A673 (cell line): ENCODE measurements around the gene KMT2C. TPM values are rescaled to one million over a fixed set of nuclear protein-coding genes. Genes with fewer than 3 reads are reported as not detected.
A peak's percentile ranks its signal among the peaks of the same experiment; 100 is the strongest.
"Not testable (repeated sequence)": the region's sequence is repeated elsewhere in the genome, so short reads cannot be mapped to it uniquely, and the experiment has no call there.

ENCODE experiments used
- BruUV-seq: library from RNA; stranded (reverse); fragments of 400-500 nt; replicated peaks from 2 replicates; lab custom pipeline; 2021; lab: Mats Ljungman, UMichigan
- CTCF ChIA-PET: fragments of 300-600 bp; sonication (Branson Sonifier 250); formaldehyde crosslinking; loops from one replicate; lab custom pipeline; 2022; ENCODE audit warnings: antibody characterized with exemption; lab: Charles Lee
- POLR2A ChIA-PET: fragments of 300-600 bp; sonication (Branson Sonifier 250); formaldehyde crosslinking; loops from one replicate; lab custom pipeline; 2022; ENCODE audit warnings: antibody characterized with exemption; ENCODE audit not compliant: low non-redundant PET; lab: Charles Lee
- DNase-seq: peaks from one replicate; pipeline ENCODE4 v3.0.0-alpha.2; 2015; ENCODE audit warnings: low spot score
- H3K27ac ChIP-seq: fragments of 200-600 bp; sonication (generic); 2 replicates; pipeline ENCODE4 v1.5.1; 2016; ENCODE audit warnings: mixed run types, low read depth, mild to moderate bottlenecking, mixed read lengths, antibody characterized with exemption, low read length; ENCODE audit not compliant: poor library complexity, severe bottlenecking
- H3K27me3 ChIP-seq: fragments of 200-600 bp; sonication (generic); replicated peaks from 2 replicates; pipeline ENCODE4 v1.6.1; 2017; ENCODE audit warnings: mixed run types, low read depth, mild to moderate bottlenecking, mixed read lengths, antibody characterized with exemption, low read length; ENCODE audit not compliant: insufficient read depth, poor library complexity
- H3K36me3 ChIP-seq: fragments of 200-600 bp; sonication (generic); 2 replicates; pipeline ENCODE4 v1.6.1; 2016; ENCODE audit warnings: mixed run types, mild to moderate bottlenecking, mixed read lengths, antibody characterized with exemption, low read length; ENCODE audit not compliant: insufficient read depth, poor library complexity, severe bottlenecking
- H3K4me1 ChIP-seq: fragments of 200-600 bp; sonication (generic); 2 replicates; pipeline ENCODE4 v1.6.1; 2017; ENCODE audit warnings: mixed run types, mild to moderate bottlenecking, mixed read lengths, antibody characterized with exemption, low read length; ENCODE audit not compliant: insufficient read depth, poor library complexity, severe bottlenecking
- H3K4me3 ChIP-seq: fragments of 200-600 bp; sonication (generic); 2 replicates; pipeline ENCODE4 v1.5.1; 2016; ENCODE audit warnings: low read depth, mixed run types, mild to moderate bottlenecking, mixed read lengths, low read length; ENCODE audit not compliant: poor library complexity, severe bottlenecking
- H3K9me3 ChIP-seq: fragments of 200-600 bp; sonication (generic); 2 replicates; pipeline ENCODE4 v1.6.1; 2016; ENCODE audit warnings: mixed run types, low read depth, mild to moderate bottlenecking, mixed read lengths, antibody characterized with exemption, low read length; ENCODE audit not compliant: poor library complexity, severe bottlenecking
- intact Hi-C: fragments of 100-400 bp; cut with micrococcal nuclease; formaldehyde crosslinking; loops from one replicate; pipeline ENCODE4 v1.10.0; 2022; ENCODE audit not compliant: unreplicated experiment
- total RNA-seq: library from RNA; stranded (reverse); gene quantifications from 2 replicates; pipeline ENCODE4 v1.2.3, GENCODE V29; 2021

The KMT2C gene
- total RNA-seq, 1 experiment from 2014 or later: 52.9 TPM

GRCh38 chr7:152277687-152278086 lies 158.1 kb downstream of the KMT2C start:
- H3K4me3 ChIP-seq, BruUV-seq, H3K9me3 ChIP-seq, H3K36me3 ChIP-seq, H3K27me3 ChIP-seq, intact Hi-C loops, H3K27ac ChIP-seq, POLR2A ChIA-PET, CTCF ChIA-PET, H3K4me1 ChIP-seq, DNase-seq: not testable (repeated sequence)

- H3K27me3 ChIP-seq, H3K4me1 ChIP-seq, H3K9me3 ChIP-seq, CTCF ChIA-PET, DNase-seq, H3K27ac ChIP-seq, POLR2A ChIA-PET, intact Hi-C loops, BruUV-seq, H3K4me3 ChIP-seq, H3K36me3 ChIP-seq: not testable (repeated sequence)
Observed at GRCh38 chr7:152270427-152270826, 165.4 kb downstream of the KMT2C start.

- BruUV-seq, H3K27ac ChIP-seq, intact Hi-C loops, H3K4me1 ChIP-seq, H3K9me3 ChIP-seq, CTCF ChIA-PET, DNase-seq, H3K36me3 ChIP-seq, POLR2A ChIA-PET, H3K27me3 ChIP-seq, H3K4me3 ChIP-seq: not testable (repeated sequence)
Observed at GRCh38 chr7:152266859-152267258, 168.9 kb downstream of the KMT2C start.

GRCh38 chr7:152264915-152265314 lies 170.9 kb downstream of the KMT2C start:
- H3K4me1 ChIP-seq, intact Hi-C loops, DNase-seq, H3K36me3 ChIP-seq, BruUV-seq, H3K27ac ChIP-seq, H3K4me3 ChIP-seq, H3K27me3 ChIP-seq, POLR2A ChIA-PET, CTCF ChIA-PET, H3K9me3 ChIP-seq: not testable (repeated sequence)

- POLR2A ChIA-PET, H3K9me3 ChIP-seq, DNase-seq, intact Hi-C loops, H3K4me1 ChIP-seq, H3K36me3 ChIP-seq, H3K27me3 ChIP-seq, BruUV-seq, H3K4me3 ChIP-seq, CTCF ChIA-PET, H3K27ac ChIP-seq: not testable (repeated sequence)
Observed at GRCh38 chr7:152262146-152262545, 173.7 kb downstream of the KMT2C start.

GRCh38 chr7:152259645-152260044 lies 176.2 kb downstream of the KMT2C start:
- H3K27ac ChIP-seq, H3K27me3 ChIP-seq, CTCF ChIA-PET, H3K9me3 ChIP-seq, DNase-seq, H3K4me1 ChIP-seq, BruUV-seq, POLR2A ChIA-PET, H3K36me3 ChIP-seq, H3K4me3 ChIP-seq, intact Hi-C loops: not testable (repeated sequence)

GRCh38 chr7:152247851-152248250 lies 188.0 kb downstream of the KMT2C start:
- H3K36me3 ChIP-seq, H3K27ac ChIP-seq, intact Hi-C loops, H3K27me3 ChIP-seq, POLR2A ChIA-PET, H3K4me1 ChIP-seq, CTCF ChIA-PET, H3K9me3 ChIP-seq, DNase-seq, H3K4me3 ChIP-seq: not testable (repeated sequence)
- BruUV-seq: TSS peak; percentile 24

GRCh38 chr7:152245417-152245816 lies 190.4 kb downstream of the KMT2C start:
- POLR2A ChIA-PET, DNase-seq, H3K36me3 ChIP-seq, intact Hi-C loops, H3K27ac ChIP-seq, H3K4me1 ChIP-seq, H3K4me3 ChIP-seq, H3K9me3 ChIP-seq, CTCF ChIA-PET, H3K27me3 ChIP-seq, BruUV-seq: not testable (repeated sequence)
